ENCODE measurements around the gene PEX26.
A peak's percentile ranks its signal among the peaks of the same experiment; 100 is the strongest.
"Not testable (repeated sequence)": the region's sequence is repeated elsewhere in the genome, so short reads cannot be mapped to it uniquely, and the experiment has no call there.

PEX26 gene

DNA sequence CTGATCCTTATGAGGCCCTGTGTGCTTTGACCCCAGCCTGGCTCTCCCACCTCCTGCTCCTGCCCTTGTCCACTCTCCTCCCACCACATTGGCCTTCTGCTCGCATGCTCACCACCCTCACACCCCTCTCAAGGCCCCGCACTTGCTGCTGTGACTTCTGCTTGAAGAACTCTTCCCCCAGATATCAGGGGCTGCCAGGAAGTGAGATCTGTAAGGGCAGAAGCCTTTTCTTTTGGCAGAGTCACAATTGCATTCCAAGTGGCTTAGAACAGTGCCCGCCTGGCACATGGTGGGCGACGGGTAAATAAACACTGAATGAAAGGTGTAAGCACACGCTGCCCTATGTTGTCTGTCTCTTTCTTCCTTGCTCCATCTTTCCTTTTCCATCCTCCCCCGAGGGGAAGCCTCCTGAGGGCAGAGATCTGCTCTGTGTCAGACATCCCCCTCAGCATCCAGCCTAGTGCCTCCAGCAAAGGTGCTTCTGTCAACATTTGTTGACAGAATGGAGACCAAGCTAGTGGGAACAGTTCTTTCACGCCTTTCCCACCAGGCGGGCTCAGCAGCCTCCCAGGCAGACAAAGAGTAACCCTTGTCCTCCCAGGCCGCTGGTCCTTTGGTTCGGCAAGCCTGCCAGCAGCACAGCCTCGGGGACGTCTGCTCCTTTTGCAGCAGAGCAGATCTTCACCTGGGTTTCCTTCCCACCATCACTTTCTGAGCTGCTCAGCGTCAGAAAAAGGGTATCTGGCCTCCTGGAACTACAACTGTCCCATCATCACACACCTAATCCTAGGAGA lies 10.0 kb upstream of the PEX26 start:
- H3K4me3 ChIP-seq (ENCODE audit: low read depth, low read length) = no peak overlapping the region

DNA sequence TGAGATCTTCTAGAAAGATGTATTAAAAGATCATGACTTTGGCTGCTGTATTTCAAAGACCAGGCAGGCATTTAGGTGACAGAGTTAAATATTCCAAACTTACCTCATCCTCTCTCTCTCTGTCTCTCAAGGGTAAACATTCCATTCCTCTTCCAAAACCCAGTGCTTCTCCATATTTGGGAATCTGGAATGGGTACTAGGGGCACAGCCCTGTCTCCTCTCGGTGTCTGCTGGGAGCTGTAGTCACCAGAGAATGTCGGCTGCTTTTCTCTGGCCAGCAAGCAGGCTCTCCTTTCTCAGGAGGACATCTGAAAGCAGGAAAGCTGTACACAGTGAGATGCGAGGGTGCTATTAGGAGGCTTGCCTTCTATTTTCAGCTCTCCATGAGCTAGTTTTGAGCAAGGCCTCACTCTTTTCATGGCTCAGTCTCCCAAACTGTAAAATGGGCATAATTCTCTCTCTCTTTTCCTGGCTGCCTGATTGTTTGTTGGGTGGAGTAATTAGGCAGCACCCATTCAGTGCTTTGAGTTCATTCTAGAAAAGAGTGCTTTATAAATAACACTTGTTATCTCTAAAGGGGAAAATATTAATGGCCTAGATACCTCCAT lies 9.3 kb upstream of the PEX26 start:
- TF ChIP-seq, protein P1, sequence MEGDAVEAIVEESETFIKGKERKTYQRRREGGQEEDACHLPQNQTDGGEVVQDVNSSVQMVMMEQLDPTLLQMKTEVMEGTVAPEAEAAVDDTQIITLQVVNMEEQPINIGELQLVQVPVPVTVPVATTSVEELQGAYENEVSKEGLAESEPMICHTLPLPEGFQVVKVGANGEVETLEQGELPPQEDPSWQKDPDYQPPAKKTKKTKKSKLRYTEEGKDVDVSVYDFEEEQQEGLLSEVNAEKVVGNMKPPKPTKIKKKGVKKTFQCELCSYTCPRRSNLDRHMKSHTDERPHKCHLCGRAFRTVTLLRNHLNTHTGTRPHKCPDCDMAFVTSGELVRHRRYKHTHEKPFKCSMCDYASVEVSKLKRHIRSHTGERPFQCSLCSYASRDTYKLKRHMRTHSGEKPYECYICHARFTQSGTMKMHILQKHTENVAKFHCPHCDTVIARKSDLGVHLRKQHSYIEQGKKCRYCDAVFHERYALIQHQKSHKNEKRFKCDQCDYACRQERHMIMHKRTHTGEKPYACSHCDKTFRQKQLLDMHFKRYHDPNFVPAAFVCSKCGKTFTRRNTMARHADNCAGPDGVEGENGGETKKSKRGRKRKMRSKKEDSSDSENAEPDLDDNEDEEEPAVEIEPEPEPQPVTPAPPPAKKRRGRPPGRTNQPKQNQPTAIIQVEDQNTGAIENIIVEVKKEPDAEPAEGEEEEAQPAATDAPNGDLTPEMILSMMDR (IDR thresholded peaks at IDR 0.05; ENCODE audit: borderline replicate concordance, insufficient read depth, low read depth, low read length) = no peak
- H3K4me3 ChIP-seq (ENCODE audit: low read depth, low read length) = no peak overlapping the region

More for the DNA sequence above, 10.0 kb upstream of the PEX26 start:
- TF ChIP-seq, protein P1 (IDR thresholded peaks at IDR 0.05; ENCODE audit: borderline replicate concordance, insufficient read depth, low read depth, low read length) = no peak

DNA sequence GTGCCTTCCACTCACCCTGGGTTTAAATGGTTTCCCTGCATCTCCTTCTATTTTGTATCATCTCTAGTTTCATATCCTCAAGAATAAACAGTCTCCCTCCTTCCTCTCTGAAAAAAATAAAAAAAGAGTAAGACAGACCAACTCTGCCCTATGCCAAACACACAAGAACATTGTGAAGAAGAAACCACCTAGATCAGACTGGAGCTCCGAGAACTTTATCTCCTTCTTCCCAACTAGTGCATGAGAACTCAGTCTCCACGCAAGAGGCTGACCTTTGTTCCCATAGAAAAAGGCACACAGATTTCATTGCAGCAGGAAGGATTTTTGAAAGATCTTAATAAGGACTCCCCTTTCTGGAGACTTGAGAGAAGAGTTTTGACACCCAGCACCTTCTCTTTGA lies 8.7 kb upstream of the PEX26 start:
- TF ChIP-seq, protein P1 (IDR thresholded peaks at IDR 0.05; ENCODE audit: borderline replicate concordance, insufficient read depth, low read depth, low read length) = no peak
- no peak overlapping the region for H3K4me3 ChIP-seq (ENCODE audit: low read depth, low read length)

DNA sequence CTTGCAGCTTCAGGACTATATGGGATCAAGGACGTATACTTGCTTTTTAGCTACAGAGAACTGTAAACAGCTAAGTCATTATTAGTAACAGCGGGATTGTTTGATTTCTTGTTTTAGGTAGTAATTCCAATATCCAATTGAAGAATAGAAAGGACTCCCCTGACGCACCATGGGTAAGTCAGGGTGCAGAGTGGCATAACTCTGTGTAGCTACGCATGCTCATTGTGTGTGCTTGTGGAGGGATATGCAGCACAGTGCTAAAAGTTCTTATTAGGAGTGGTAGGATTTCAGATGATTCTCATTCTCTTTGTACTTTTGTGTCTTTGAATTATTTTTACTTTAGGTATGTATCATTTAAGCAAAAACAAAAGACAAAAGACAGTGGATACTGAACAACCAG lies 7.7 kb upstream of the PEX26 start:
- H3K4me3 ChIP-seq (ENCODE audit: low read depth, low read length) = no peak overlapping the region
- TF ChIP-seq, protein P1 (IDR thresholded peaks at IDR 0.05; ENCODE audit: borderline replicate concordance, insufficient read depth, low read depth, low read length) = no peak

DNA sequence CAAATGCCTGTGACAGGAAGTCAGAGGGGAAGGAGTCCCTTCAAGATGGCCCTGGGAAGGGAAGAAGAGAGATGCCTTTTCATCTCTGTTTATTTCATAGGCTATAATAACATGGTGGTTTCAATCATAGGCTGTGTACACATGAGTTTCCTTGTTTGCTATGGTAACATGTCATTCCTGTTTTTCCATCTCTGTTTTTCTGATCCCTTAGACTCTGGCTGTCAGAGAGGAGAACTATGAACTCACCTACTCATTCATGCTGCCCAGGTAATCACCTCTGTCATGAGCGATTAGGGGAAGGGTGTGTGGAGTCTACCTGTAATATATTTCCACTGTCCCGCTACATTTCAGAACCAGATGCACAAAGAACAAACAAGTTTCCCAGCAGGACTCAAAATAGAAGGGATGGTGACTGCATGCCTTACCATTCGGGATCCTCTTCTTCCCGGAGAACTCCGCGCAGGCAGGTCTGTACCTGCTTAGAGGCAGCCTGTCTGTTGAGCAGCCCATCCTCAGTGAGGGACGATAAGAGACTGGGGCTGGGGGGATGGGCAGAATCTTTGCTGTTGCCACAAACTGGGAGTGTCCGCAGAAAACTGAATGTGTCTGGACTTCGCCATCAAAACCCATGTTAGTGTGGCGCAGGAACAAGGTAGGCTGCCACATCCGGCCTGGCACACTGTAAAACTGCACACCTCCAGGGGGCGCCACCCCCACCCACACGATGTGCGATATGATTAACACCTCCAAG lies 7.1 kb upstream of the PEX26 start:
- H3K4me3 ChIP-seq (ENCODE audit: low read depth, low read length) = no peak overlapping the region
- TF ChIP-seq, protein P1 (IDR thresholded peaks at IDR 0.05; ENCODE audit: borderline replicate concordance, insufficient read depth, low read depth, low read length) = peak; percentile 55

DNA sequence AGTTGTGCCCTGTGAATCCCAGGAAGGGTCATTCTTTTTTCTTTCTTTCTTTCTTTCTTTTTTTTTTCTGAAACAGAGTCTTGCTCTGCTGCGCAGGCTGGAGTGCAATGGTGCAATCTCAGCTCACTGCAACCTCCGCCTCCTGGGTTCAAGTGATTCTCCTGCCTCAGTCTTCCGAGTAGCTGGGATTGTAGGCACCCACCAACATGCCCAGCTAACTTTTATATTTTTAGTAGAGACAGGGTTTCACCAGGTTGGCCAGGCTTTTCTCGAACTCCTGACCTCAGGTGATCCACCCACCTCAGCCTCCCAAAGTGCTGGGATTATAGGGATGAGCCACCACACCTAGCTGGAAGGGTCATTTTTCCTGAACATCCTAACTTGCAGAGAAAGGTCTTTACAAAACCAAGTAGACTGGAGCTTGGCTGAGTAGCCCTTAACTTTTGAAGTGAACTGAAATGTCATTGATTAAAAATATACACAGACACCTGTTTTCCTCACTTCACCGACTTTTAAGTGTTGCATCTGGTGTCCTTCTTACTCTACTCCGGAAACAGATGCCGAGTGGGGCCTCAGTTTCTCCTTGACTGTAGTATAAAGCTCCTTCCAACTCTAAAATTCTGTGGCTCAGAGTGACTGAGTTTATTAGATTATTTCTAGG lies 6.4 kb upstream of the PEX26 start:
- not testable (repeated sequence) for H3K4me3 ChIP-seq (ENCODE audit: low read depth, low read length)

DNA sequence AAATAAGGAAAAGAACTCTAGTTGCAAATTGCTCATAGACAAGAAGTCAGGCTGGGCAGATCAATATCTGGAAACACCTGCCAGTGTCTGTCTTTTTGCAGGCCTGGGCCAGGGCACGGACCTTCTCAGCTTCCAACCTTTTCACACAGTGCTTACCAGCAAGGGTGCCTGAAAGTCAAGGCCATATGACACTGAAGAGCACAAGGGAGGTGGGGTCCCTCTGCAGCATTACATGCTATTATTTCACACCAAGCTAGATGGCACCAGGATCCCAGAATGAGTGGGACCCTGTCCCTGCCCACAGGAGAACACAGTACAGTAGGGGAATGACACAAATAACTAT lies 5.9 kb upstream of the PEX26 start:
- TF ChIP-seq, protein P1 (IDR thresholded peaks at IDR 0.05; ENCODE audit: borderline replicate concordance, insufficient read depth, low read depth, low read length) = no peak
- H3K4me3 ChIP-seq (ENCODE audit: low read depth, low read length) = no peak overlapping the region

Data from GM12875 (cell line).